ENCODE results near the gene REEP3.

REEP3 gene

GRCh38 chr10:63666836-63667383, 145.7 kb downstream of the REEP3 start:
- Histone ChIP-seq H3K9ac (ENCODE audit: low read length) (no peak overlapping the region), H3K36me3 (ENCODE audit: control insufficient read depth, insufficient read depth, low read length) (no peaks in the 10 kb centered on the region), H3K27ac (ENCODE audit: low read depth, low read length) (no peak overlapping the region), H3K27me3 (ENCODE audit: control insufficient read depth, insufficient read depth, low read length) (no peaks in the 10 kb centered on the region), H3K4me1 (ENCODE audit: control insufficient read depth, insufficient read depth, low read length) (peaks cover 34% of the 10 kb centered on the region), H3K9me3 (ENCODE audit: control insufficient read depth, insufficient read depth, low read depth, low read length) (no peaks in the 10 kb centered on the region), H3K4me3 (ENCODE audit: low read depth, low read length) (no peak overlapping the region)

GRCh38 chr10:63667596-63668480, 146.6 kb downstream of the REEP3 start:
- Histone ChIP-seq H3K9me3 (ENCODE audit: control insufficient read depth, insufficient read depth, low read depth, low read length) (no peaks in the 10 kb centered on the region), H3K27me3 (ENCODE audit: control insufficient read depth, insufficient read depth, low read length) (no peaks in the 10 kb centered on the region), H3K4me3 (ENCODE audit: low read depth, low read length) (no peak overlapping the region), H3K27ac (ENCODE audit: low read depth, low read length) (no peak overlapping the region), H3K36me3 (ENCODE audit: control insufficient read depth, insufficient read depth, low read length) (no peaks in the 10 kb centered on the region), H3K9ac (ENCODE audit: low read length) (no peak overlapping the region), H3K4me1 (ENCODE audit: control insufficient read depth, insufficient read depth, low read length) (peaks cover 43% of the 10 kb centered on the region)

- H3K4me3 ChIP-seq (ENCODE audit: low read depth, low read length), result 0 out of 2 replicates have a peak overlapping the region, but pooled peaks have one; percentile 1
- peak overlapping the region; percentile 66 for H3K27ac ChIP-seq (ENCODE audit: low read depth, low read length)
- peaks cover 40% of the 10 kb centered on the region for H3K4me1 ChIP-seq (ENCODE audit: control insufficient read depth, insufficient read depth, low read length)
- H3K9me3 ChIP-seq (ENCODE audit: control insufficient read depth, insufficient read depth, low read depth, low read length), result no peaks in the 10 kb centered on the region
- no peaks in the 10 kb centered on the region for H3K36me3 ChIP-seq (ENCODE audit: control insufficient read depth, insufficient read depth, low read length)
- H3K27me3 ChIP-seq (ENCODE audit: control insufficient read depth, insufficient read depth, low read length), result no peaks in the 10 kb centered on the region
- H3K9ac ChIP-seq (ENCODE audit: low read length), result peak overlapping the region; percentile 5
Observed at GRCh38 chr10:63670291-63670898, 149.2 kb downstream of the REEP3 start.

GRCh38 chr10:63671317-63671937, 150.2 kb downstream of the REEP3 start:
- peak overlapping the region; percentile 66 for H3K27ac ChIP-seq (ENCODE audit: low read depth, low read length)

GRCh38 chr10:63672491-63672890, 151.3 kb downstream of the REEP3 start:
- 0 out of 2 replicates have a peak overlapping the region, but pooled peaks have one; percentile 66 for H3K27ac ChIP-seq (ENCODE audit: low read depth, low read length)
- no peaks in the 10 kb centered on the region for H3K36me3 ChIP-seq (ENCODE audit: control insufficient read depth, insufficient read depth, low read length)
- no peak overlapping the region for H3K4me3 ChIP-seq (ENCODE audit: low read depth, low read length)
- H3K9ac ChIP-seq (ENCODE audit: low read length), result no peak overlapping the region
- no peaks in the 10 kb centered on the region for H3K9me3 ChIP-seq (ENCODE audit: control insufficient read depth, insufficient read depth, low read depth, low read length)
- no peaks in the 10 kb centered on the region for H3K27me3 ChIP-seq (ENCODE audit: control insufficient read depth, insufficient read depth, low read length)
- peaks cover 35% of the 10 kb centered on the region for H3K4me1 ChIP-seq (ENCODE audit: control insufficient read depth, insufficient read depth, low read length)

More at GRCh38 chr10:63671317-63671937, 150.2 kb downstream of the REEP3 start:
- H3K9me3 ChIP-seq (ENCODE audit: control insufficient read depth, insufficient read depth, low read depth, low read length), result no peaks in the 10 kb centered on the region
- H3K4me1 ChIP-seq (ENCODE audit: control insufficient read depth, insufficient read depth, low read length), result peaks cover 35% of the 10 kb centered on the region
- peak overlapping the region; percentile 5 for H3K9ac ChIP-seq (ENCODE audit: low read length)
- no peaks in the 10 kb centered on the region for H3K36me3 ChIP-seq (ENCODE audit: control insufficient read depth, insufficient read depth, low read length)
- H3K4me3 ChIP-seq (ENCODE audit: low read depth, low read length), result no peak overlapping the region; the same call in 1 of the 2 replicates
- no peaks in the 10 kb centered on the region for H3K27me3 ChIP-seq (ENCODE audit: control insufficient read depth, insufficient read depth, low read length)

GRCh38 chr10:63673246-63673645, 152.0 kb downstream of the REEP3 start:
- Histone ChIP-seq H3K27me3 (ENCODE audit: control insufficient read depth, insufficient read depth, low read length) (no peaks in the 10 kb centered on the region), H3K9ac (ENCODE audit: low read length) (no peak overlapping the region), H3K4me1 (ENCODE audit: control insufficient read depth, insufficient read depth, low read length) (peaks cover 35% of the 10 kb centered on the region), H3K36me3 (ENCODE audit: control insufficient read depth, insufficient read depth, low read length) (no peaks in the 10 kb centered on the region), H3K9me3 (ENCODE audit: control insufficient read depth, insufficient read depth, low read depth, low read length) (no peaks in the 10 kb centered on the region), H3K4me3 (ENCODE audit: low read depth, low read length) (no peak overlapping the region), H3K27ac (ENCODE audit: low read depth, low read length) (no peak overlapping the region)

- H3K36me3 ChIP-seq (ENCODE audit: control insufficient read depth, insufficient read depth, low read length), result no peaks in the 10 kb centered on the region
Observed at GRCh38 chr10:63673846-63674245, 152.6 kb downstream of the REEP3 start.

More at GRCh38 chr10:63673846-63674245, 152.6 kb downstream of the REEP3 start:
- H3K9ac ChIP-seq (ENCODE audit: low read length), result no peak overlapping the region
- no peaks in the 10 kb centered on the region for H3K27me3 ChIP-seq (ENCODE audit: control insufficient read depth, insufficient read depth, low read length)
- H3K4me1 ChIP-seq (ENCODE audit: control insufficient read depth, insufficient read depth, low read length), result peaks cover 35% of the 10 kb centered on the region
- no peak overlapping the region for H3K4me3 ChIP-seq (ENCODE audit: low read depth, low read length)
- H3K27ac ChIP-seq (ENCODE audit: low read depth, low read length), result no peak overlapping the region
- no peaks in the 10 kb centered on the region for H3K9me3 ChIP-seq (ENCODE audit: control insufficient read depth, insufficient read depth, low read depth, low read length)

Data from HUES6 (cell line).